ENCODE data around the gene SLC22A12.
"Not testable (repeated sequence)": the region's sequence is repeated elsewhere in the genome, so short reads cannot be mapped to it uniquely, and the experiment has no call there.

SLC22A12 gene

GRCh38 chr11:64591257-64592233, 525 bp downstream of the SLC22A12 start:
- no peak for DNase-seq

GRCh38 chr11:64592234-64592615, 1.2 kb downstream of the SLC22A12 start:
- no peak for DNase-seq

- DNase-seq: no peak
Measured at GRCh38 chr11:64592656-64593055, 1.6 kb downstream of the SLC22A12 start.

- no peak for DNase-seq
Measured at GRCh38 chr11:64593156-64594105, 2.4 kb downstream of the SLC22A12 start.

GRCh38 chr11:64594159-64594939, 3.3 kb downstream of the SLC22A12 start:
- no peak for DNase-seq

GRCh38 chr11:64595922-64596321, 4.9 kb downstream of the SLC22A12 start:
- not testable (repeated sequence) for DNase-seq

GRCh38 chr11:64597671-64598101, 6.7 kb downstream of the SLC22A12 start:
- no peak for DNase-seq

- no peak for DNase-seq
Measured at GRCh38 chr11:64598106-64598796, 7.2 kb downstream of the SLC22A12 start.

- no peak for DNase-seq
Measured at GRCh38 chr11:64598797-64599697, 8.0 kb downstream of the SLC22A12 start.

GRCh38 chr11:64599698-64600211, 8.7 kb downstream of the SLC22A12 start:
- DNase-seq: no peak

- no peak for DNase-seq
Measured at GRCh38 chr11:64600281-64600992, 9.4 kb downstream of the SLC22A12 start.

GRCh38 chr11:64601605-64602465, 10.8 kb downstream of the SLC22A12 start:
- no peak for DNase-seq

GRCh38 chr11:64602466-64603070, 11.5 kb downstream of the SLC22A12 start:
- no peak for DNase-seq

GRCh38 chr11:64603411-64604110, 12.5 kb downstream of the SLC22A12 start:
- no peak for DNase-seq

- no peak for DNase-seq
Measured at GRCh38 chr11:64604458-64605243, 13.6 kb downstream of the SLC22A12 start.

GRCh38 chr11:64605244-64605560, 14.2 kb downstream of the SLC22A12 start:
- no peak for DNase-seq
